HepG2 (cell line): ENCODE results near the gene RINL. TPM values are rescaled to one million over a fixed set of nuclear protein-coding genes. Genes with fewer than 3 reads are reported as not detected.
A peak's percentile ranks its signal among the peaks of the same experiment; 100 is the strongest.

Experiments used
- ATF2 ChIP-seq: sonication (generic); formaldehyde crosslinking; IDR thresholded peaks from 2 replicates; pipeline ENCODE4 v1.4.0; 2020; ENCODE audit warnings: missing genetic modification reagents
- CENPT ChIP-seq: sonication (generic); formaldehyde crosslinking; IDR thresholded peaks from 2 replicates; pipeline ENCODE4 v1.8.0; 2022; ENCODE audit warnings: low read depth, mild to moderate bottlenecking, moderate library complexity, missing genetic modification reagents
- FOXC1 ChIP-seq: sonication (generic); formaldehyde crosslinking; IDR thresholded peaks from 2 replicates; pipeline ENCODE4 v1.8.0; 2022; ENCODE audit warnings: mild to moderate bottlenecking, missing genetic modification reagents, borderline replicate concordance
- MED13 ChIP-seq: sonication (generic); formaldehyde crosslinking; IDR thresholded peaks from 2 replicates; pipeline ENCODE4 v1.5.0; 2020; ENCODE audit warnings: missing genetic modification reagents
- MYPOP ChIP-seq: sonication (generic); formaldehyde crosslinking; IDR thresholded peaks from 2 replicates; pipeline ENCODE4 v1.8.1; 2023; ENCODE audit warnings: mild to moderate bottlenecking, moderate library complexity, missing genetic modification reagents
- NRL ChIP-seq: sonication (generic); formaldehyde crosslinking; IDR thresholded peaks from 2 replicates; pipeline ENCODE4 v1.5.0; 2020; ENCODE audit warnings: missing genetic modification reagents, mild to moderate bottlenecking, moderate library complexity, borderline replicate concordance
- PCBP1 ChIP-seq: fragments of 200-400 bp; formaldehyde crosslinking; IDR thresholded peaks from 2 replicates; pipeline ENCODE4 v1.6.1; 2017; ENCODE audit warnings: mild to moderate bottlenecking, low read depth, low read length, borderline replicate concordance
- PHB2 ChIP-seq: fragments of 450-650 bp; IDR thresholded peaks from 2 replicates; pipeline ENCODE4 v1.6.1; 2018; ENCODE audit not compliant: partially characterized antibody
- PRDM10 ChIP-seq: sonication (generic); formaldehyde crosslinking; IDR thresholded peaks from 2 replicates; pipeline ENCODE4 v1.4.0; 2020; ENCODE audit warnings: low read depth, missing genetic modification reagents
- SRF ChIP-seq: IDR thresholded peaks from 2 replicates; pipeline ENCODE4 v1.6.1; 2011; ENCODE audit warnings: mild to moderate bottlenecking, low read depth, low read length, moderate library complexity
- TBX3 ChIP-seq: fragments of 450-650 bp; IDR thresholded peaks from 2 replicates; pipeline ENCODE4 v1.6.1; 2017; ENCODE audit warnings: antibody characterized with exemption, mild to moderate bottlenecking, inconsistent platforms, borderline replicate concordance
- TCF12 ChIP-seq, 2 experiments: fragments of 450-650 bp in 1 of 2; sonication (generic) in 1 of 2; formaldehyde crosslinking in 1 of 2; IDR thresholded peaks; 2 replicates each; pipeline versions ENCODE4 v1.6.1 to v1.8.0; 2017 to 2022; ENCODE audit warnings: antibody characterized with exemption in 1 of 2, mild to moderate bottlenecking in 1 of 2, missing genetic modification reagents in 1 of 2, moderate library complexity in 1 of 2
- U2AF2 ChIP-seq: fragments of 200-400 bp; formaldehyde crosslinking; IDR thresholded peaks from 2 replicates; pipeline ENCODE4 v1.6.1; 2017; ENCODE audit warnings: low read depth, mild to moderate bottlenecking, low read length
- ZBTB25 ChIP-seq: IDR thresholded peaks from 2 replicates; pipeline ENCODE4 v1.6.1; 2018; ENCODE audit warnings: missing genetic modification reagents
- ZNF12 ChIP-seq: sonication (generic); formaldehyde crosslinking; IDR thresholded peaks from 2 replicates; pipeline ENCODE4 v1.5.0; 2020; ENCODE audit warnings: missing genetic modification reagents
- ZNF230 ChIP-seq: sonication (generic); formaldehyde crosslinking; IDR thresholded peaks from 2 replicates; pipeline ENCODE4 v1.4.0; 2020; ENCODE audit warnings: mild to moderate bottlenecking, missing genetic modification reagents
- ZNF350 ChIP-seq: sonication (generic); formaldehyde crosslinking; IDR thresholded peaks from 2 replicates; pipeline ENCODE4 v1.4.0; 2020; ENCODE audit warnings: mild to moderate bottlenecking, low read depth, missing genetic modification reagents, borderline replicate concordance
- ZNF639 ChIP-seq: conservative IDR thresholded peaks from 2 replicates; pipeline ENCODE4 v1.6.1; 2018; ENCODE audit warnings: missing genetic modification reagents
- ZNF691 ChIP-seq: sonication (generic); formaldehyde crosslinking; IDR thresholded peaks from 2 replicates; pipeline ENCODE4 v1.4.0; 2020; ENCODE audit warnings: missing genetic modification reagents, low read depth, mild to moderate bottlenecking, borderline replicate concordance
- ZNF891 ChIP-seq: sonication (generic); formaldehyde crosslinking; IDR thresholded peaks from 2 replicates; pipeline ENCODE4 v1.5.0; 2020; ENCODE audit warnings: mild to moderate bottlenecking, missing genetic modification reagents
- polyA plus RNA-seq, 8 experiments: library from polyadenylated mRNA; depleted of rRNA in 3 of 8; stranded (reverse) in 7 of 8; unstranded in 1 of 8; fragments of >200 nt; fragmentation: Illumina TruSeq in 4 of 8; extraction: Trizol in 4 of 8; gene quantifications; 2 replicates each; pipeline versions ENCODE4 v1.2.1 to v1.2.3, GENCODE V29; 2011 to 2016; ENCODE audit warnings: low read depth in 4 of 8, missing spikeins in 1 of 8, mixed read lengths in 1 of 8; ENCODE audit not compliant: insufficient read depth in 1 of 8
- total RNA-seq, 5 experiments: library from RNA; depleted of rRNA; stranded (reverse); fragments of >200 nt; fragmentation: Illumina TruSeq; extraction: Trizol; gene quantifications; 2 replicates each; pipeline ENCODE4 v1.2.3, GENCODE V29; 2016; ENCODE audit warnings: low read depth in 1 of 5

Gene RINL
- total and polyA plus RNA-seq, 2 of the 13 experiments (the other 11 are each of a cell fraction or from before 2014, with no cell fraction given): 11.4 to 18.0 TPM

- TF ChIP-seq PRDM10 (CRISPR knock-in tag): no peak
- TF ChIP-seq ZNF691 (CRISPR knock-in tag): no peak
- no peak for TF ChIP-seq ZNF230 (CRISPR knock-in tag)
- TF ChIP-seq FOXC1 (CRISPR knock-in tag): no peak
- no peak; the same call in 1 of the 2 replicates for TF ChIP-seq MYPOP (CRISPR knock-in tag)
- TF ChIP-seq ZNF12: no peak
- TF ChIP-seq ZBTB25 (CRISPR knock-in tag): no peak
- no peak for TF ChIP-seq PHB2
- no peak for TF ChIP-seq NRL (CRISPR knock-in tag)
- no peak for TF ChIP-seq TBX3
- TF ChIP-seq ZNF639 (CRISPR knock-in tag): no peak
- TF ChIP-seq TCF12 (IDR thresholded peaks at IDR 0.05): no peak
- no peak for TF ChIP-seq TCF12 (CRISPR knock-in tag; IDR thresholded peaks at IDR 0.05)
- no peak for TF ChIP-seq ATF2
- no peak for TF ChIP-seq SRF
- TF ChIP-seq U2AF2: no peak
- no peak for TF ChIP-seq MED13 (CRISPR knock-in tag)
- TF ChIP-seq CENPT: no peak
- TF ChIP-seq PCBP1: no peak
- peak; percentile 41; the same call in 1 of the 2 replicates for TF ChIP-seq ZNF350 (CRISPR knock-in tag)
- no peak for TF ChIP-seq ZNF891 (CRISPR knock-in tag)
Observed at GRCh38 chr19:38850976-38851621, 27.0 kb downstream of the RINL start (continued).
